Smooth muscle cell (in vitro differentiated cells): ENCODE measurements around the gene CA9. TPM values are rescaled to one million over a fixed set of nuclear protein-coding genes. Genes with fewer than 3 reads are reported as not detected.

Source experiments
- DNase-seq: peaks from one replicate; lab custom pipeline; 2025; ENCODE audit not compliant: unreplicated experiment; lab: John Stamatoyannopoulos, UW
- H2AFZ ChIP-seq: fragments of 200-600 bp; sonication (generic); 2 replicates; pipeline ENCODE4 v1.6.0; 2016; ENCODE audit warnings: antibody characterized with exemption, low read depth, mild to moderate bottlenecking
- H3F3A ChIP-seq: fragments of 200-600 bp; sonication (generic); 2 replicates; pipeline ENCODE4 v1.6.0; 2017; ENCODE audit warnings: antibody characterized with exemption, low read depth
- H3K27ac ChIP-seq: fragments of 200-600 bp; sonication (generic); 2 replicates; pipeline ENCODE4 v1.5.1; 2016; ENCODE audit warnings: low read depth, mild to moderate bottlenecking
- H3K27me3 ChIP-seq: fragments of 200-600 bp; sonication (generic); 2 replicates; pipeline ENCODE4 v1.6.1; 2016; ENCODE audit warnings: low read depth, mild to moderate bottlenecking
- H3K36me3 ChIP-seq: fragments of 200-600 bp; sonication (generic); 2 replicates; pipeline ENCODE4 v1.5.1; 2016; ENCODE audit warnings: low read depth
- H3K4me1 ChIP-seq: fragments of 200-600 bp; sonication (generic); 2 replicates; pipeline ENCODE4 v1.5.1; 2016; ENCODE audit warnings: low read depth
- H3K4me2 ChIP-seq: fragments of 200-600 bp; sonication (generic); 2 replicates; pipeline ENCODE4 v1.6.0; 2016; ENCODE audit warnings: mild to moderate bottlenecking
- H3K4me3 ChIP-seq: fragments of 200-600 bp; sonication (generic); 2 replicates; pipeline ENCODE4 v1.5.1; 2016; ENCODE audit warnings: mild to moderate bottlenecking
- H3K79me2 ChIP-seq: fragments of 200-600 bp; sonication (generic); 2 replicates; pipeline ENCODE4 v1.6.0; 2016; ENCODE audit warnings: low read depth, mild to moderate bottlenecking
- H3K9ac ChIP-seq: fragments of 200-600 bp; sonication (generic); 2 replicates; pipeline ENCODE4 v1.6.0; 2016; ENCODE audit warnings: low read depth
- H3K9me3 ChIP-seq: fragments of 200-600 bp; sonication (generic); replicated peaks from 2 replicates; pipeline ENCODE4 v1.5.1; 2016; ENCODE audit warnings: low read depth
- H4K20me1 ChIP-seq: fragments of 200-600 bp; sonication (generic); 2 replicates; pipeline ENCODE4 v1.6.0; 2016; ENCODE audit warnings: low read depth
- CTCF ChIP-seq: fragments of 200-600 bp; sonication (generic); IDR thresholded peaks from 2 replicates; pipeline ENCODE4 v1.5.1; 2017; ENCODE audit warnings: borderline replicate concordance, mild to moderate bottlenecking, antibody characterized with exemption; ENCODE audit not compliant: insufficient read depth, poor library complexity, severe bottlenecking
- WGBS: methylation state at CpG from one replicate; pipeline ENCODE4 v1.1.7; 2016; ENCODE audit warnings: low lambda C conversion rate; 5-methylcytosine and 5-hydroxymethylcytosine counted together
- polyA plus RNA-seq: library from polyadenylated mRNA; unstranded; fragments of >200 nt; fragmentation: Nextera tagmentation; extraction: Ambion mirVana; gene quantifications from 2 replicates; pipeline ENCODE4 v1.2.1, GENCODE V29; 2016
- total RNA-seq: library from RNA; depleted of rRNA; stranded (reverse); fragments of >200 nt; gene quantifications from 2 replicates; pipeline ENCODE4 v1.2.3, GENCODE V29; 2014

Gene CA9
- total and polyA plus RNA-seq, 2 experiments from 2014 or later = 4.6 TPM; not detected in 1

- Histone ChIP-seq H3K79me2 (peaks cover 35% of the 10 kb centered on the region), H3K4me2 (peak overlapping the region; percentile 95), H3K9me3 (no peaks in the 10 kb centered on the region), H3K27ac (peak overlapping the region; percentile 95), H3K4me1 (peaks cover 18% of the 10 kb centered on the region), H2AFZ (no peak overlapping the region), H3K36me3 (no peaks in the 10 kb centered on the region), H4K20me1 (peaks cover 66% of the 10 kb centered on the region), H3F3A (peaks cover 66% of the 10 kb centered on the region), H3K27me3 (no peaks in the 10 kb centered on the region), H3K9ac (peak overlapping the region; percentile 19), H3K4me3 (peak overlapping the region; percentile 70)
- WGBS = 78% methylated on average over 2 of the region's 2 CpGs
- no peak for TF ChIP-seq CTCF
- no peak for DNase-seq
Measured at GRCh38 chr9:35687972-35688557, 14.3 kb downstream of the CA9 start.

GRCh38 chr9:35688558-35689541 lies 15.1 kb downstream of the CA9 start:
- no peaks in the 10 kb centered on the region for H3K9me3 ChIP-seq
- H3K36me3 ChIP-seq = no peaks in the 10 kb centered on the region
- peak overlapping the region; percentile 95 for H3K27ac ChIP-seq
- WGBS = 9% methylated on average over 12 of the region's 12 CpGs
- peak overlapping the region; percentile 95 for H3K4me2 ChIP-seq
- H4K20me1 ChIP-seq = peaks cover 58% of the 10 kb centered on the region
- no peak overlapping the region for H2AFZ ChIP-seq
- H3K4me1 ChIP-seq = peaks cover 18% of the 10 kb centered on the region
- H3K79me2 ChIP-seq = peaks cover 35% of the 10 kb centered on the region
- peaks cover 58% of the 10 kb centered on the region for H3F3A ChIP-seq
- TF ChIP-seq CTCF = no peak
- peak overlapping the region; percentile 70 for H3K4me3 ChIP-seq
- DNase-seq = no peak
- peak overlapping the region; percentile 90 for H3K9ac ChIP-seq
- no peaks in the 10 kb centered on the region for H3K27me3 ChIP-seq

DNA sequence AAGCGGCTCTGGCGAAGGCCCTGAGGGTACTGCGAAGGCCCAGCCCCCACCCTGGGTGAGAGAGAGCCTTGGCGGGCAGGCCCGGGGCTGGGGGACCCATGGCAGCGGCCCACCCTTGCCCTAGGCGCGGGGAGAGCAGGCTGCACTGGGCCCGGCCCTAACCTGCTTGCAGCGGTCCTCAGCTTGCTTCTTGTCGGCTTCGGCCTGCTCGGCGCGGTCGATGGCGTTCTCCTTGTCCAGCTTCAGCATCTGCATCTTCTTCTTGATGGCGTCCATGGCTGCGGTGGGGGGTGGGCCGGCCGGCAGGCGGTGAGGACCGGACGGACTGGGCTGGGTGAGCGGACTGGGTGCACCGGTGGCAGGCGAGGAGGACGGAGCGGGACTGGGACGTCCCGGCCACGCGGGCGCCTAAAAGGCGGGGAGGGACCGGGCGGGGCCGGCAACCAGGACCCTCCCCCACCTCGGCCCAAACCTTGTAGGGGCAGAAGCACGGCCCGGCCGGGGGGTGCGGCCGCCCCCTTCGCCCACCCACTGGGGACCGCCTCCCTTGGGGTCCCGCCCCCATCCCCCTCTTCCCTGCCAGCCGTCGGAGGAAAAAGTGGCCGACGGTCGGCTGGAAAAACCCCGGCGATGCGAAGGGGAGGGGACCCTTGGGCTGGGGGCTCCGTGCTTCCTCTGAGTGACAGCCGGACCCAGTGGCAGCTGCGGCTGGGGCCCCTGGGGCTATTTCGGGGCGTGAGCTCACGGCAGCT lies 16.0 kb downstream of the CA9 start, which contains the start of gene TPM2:
Gene TPM2, minus strand, starts transcription at position 384 of the 752 bp plus-strand sequence. Its CDS starts 108 bp downstream, at position 276.
- DNase-seq = peak; percentile 69
- H3K9me3 ChIP-seq = no peaks in the 10 kb centered on the region
- no peak for TF ChIP-seq CTCF
- peaks cover 35% of the 10 kb centered on the region for H3K79me2 ChIP-seq
- no peaks in the 10 kb centered on the region for H3K27me3 ChIP-seq
- H3K4me1 ChIP-seq = peaks cover 18% of the 10 kb centered on the region
- H3K9ac ChIP-seq = peak within 1 kb of the TSS; percentile 90
- peak within 1 kb of the TSS; percentile 95 for H3K4me2 ChIP-seq
- H3F3A ChIP-seq = peaks cover 56% of the 10 kb centered on the region
- peaks cover 50% of the 10 kb centered on the region for H4K20me1 ChIP-seq
- peak within 1 kb of the TSS; percentile 95 for H3K27ac ChIP-seq
- no peak within 1 kb of the TSS for H2AFZ ChIP-seq
- H3K36me3 ChIP-seq = no peaks in the 10 kb centered on the region
- under 1% methylated on average over 41 of the region's 61 CpGs for WGBS
- peak within 1 kb of the TSS; percentile 70 for H3K4me3 ChIP-seq
